Body of pancreas (tissue), 4 donors: ENCODE measurements around the gene PTGDS. TPM values are rescaled to one million over a fixed set of nuclear protein-coding genes. Genes with fewer than 3 reads are reported as not detected.

ENCODE experiments used
- ATAC-seq: fragments of 150-250 bp; one replicate; pipeline ENCODE4 v1.9.1; 2016
- DNase-seq, 4 donors: peaks; one replicate each; pipeline ENCODE4 v3.0.0-alpha.2; 2019
- H3K27ac ChIP-seq, 4 donors: fragments of 200-600 bp; sonication (generic); 1 replicate in 3 of 4; 2 replicates in 1 of 4; pipeline versions ENCODE4 v1.5.1 to v1.6.1; 2016 to 2019; ENCODE audit warnings: mild to moderate bottlenecking in 1 of 4, mixed read lengths in 1 of 4, moderate library complexity in 1 of 4
- H3K27me3 ChIP-seq, 2 donors: fragments of 200-600 bp; sonication (generic); one replicate each; pipeline ENCODE4 v1.6.0; 2016; ENCODE audit warnings: mild to moderate bottlenecking in 1 of 2
- H3K36me3 ChIP-seq, 2 donors: fragments of 200-600 bp; sonication (generic); replicated peaks in 1 of 2; 2 replicates each; pipeline ENCODE4 v1.5.1; 2016; ENCODE audit warnings: low read depth in 2 of 2; ENCODE audit not compliant: insufficient read depth in 1 of 2
- H3K4me1 ChIP-seq: fragments of 200-600 bp; sonication (generic); one replicate; pipeline ENCODE4 v1.6.0; 2016
- H3K4me3 ChIP-seq, 2 donors: fragments of 200-600 bp; sonication (generic); 1 replicate in 1 of 2; 2 replicates in 1 of 2; pipeline ENCODE4 v1.5.1; 2016 to 2019
- H3K9me3 ChIP-seq, 3 donors: fragments of 200-600 bp; sonication (generic); 1 replicate in 2 of 3; 2 replicates in 1 of 3; pipeline ENCODE4 v1.5.1; 2016
- CTCF ChIP-seq, 7 experiments: fragments of 450-650 bp in 4 of 7; fragments of 200-600 bp in 3 of 7; sonication (generic) in 3 of 7; IDR thresholded peaks; one replicate each; pipeline ENCODE4 v1.5.1; 2016 to 2019; ENCODE audit warnings: antibody characterized with exemption in 7 of 7
- POLR2A ChIP-seq, 3 donors: fragments of 450-650 bp; IDR thresholded peaks; one replicate each; pipeline ENCODE4 v1.6.1; 2016; ENCODE audit warnings: antibody characterized with exemption in 3 of 3, mild to moderate bottlenecking in 2 of 3
- WGBS, 2 donors: methylation state at CpG; one replicate each; pipeline ENCODE4 v1.1.5; 2017; 5-methylcytosine and 5-hydroxymethylcytosine counted together
- intact Hi-C: fragments of 100-400 bp; cut with DNase I; formaldehyde crosslinking; loops from one replicate; pipeline ENCODE4 v1.15.1; 2023
- total RNA-seq, 2 donors: library from RNA; depleted of rRNA; stranded (reverse); fragments of >200 nt; gene quantifications; one replicate each; pipeline ENCODE4 v1.1.0, GENCODE V29; 2016

The PTGDS gene
- total RNA-seq, 2 donors from 2014 or later = 17.8 to 48.0 TPM

DNA sequence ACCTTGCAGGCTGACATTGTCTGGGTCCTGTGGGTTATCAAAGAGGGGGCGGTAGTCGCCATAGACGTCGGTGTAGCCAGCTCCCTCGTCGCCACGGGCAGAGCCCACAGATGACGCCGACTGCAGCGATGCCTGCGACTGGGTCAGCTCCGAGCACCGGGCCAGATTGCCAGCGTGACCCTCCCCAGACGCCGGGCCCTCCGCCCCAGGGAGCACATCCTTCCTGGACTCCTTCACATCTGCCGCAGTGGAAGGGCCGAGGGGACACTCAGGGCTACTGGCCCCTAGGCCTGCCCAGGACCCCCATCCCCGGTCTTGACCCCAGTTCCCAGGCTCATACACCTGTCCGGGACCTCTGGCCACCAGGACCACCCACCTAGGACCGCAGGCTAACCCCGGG lies 36.9 kb downstream of the PTGDS start:
- DNase-seq (no peak), ATAC-seq (no peak)
- intact Hi-C loops = no loop called here
- TF ChIP-seq POLR2A (IDR thresholded peaks at IDR 0.05) = no peak
- no peak for TF ChIP-seq CTCF (IDR thresholded peaks at IDR 0.05)
- no peak overlapping the region for H3K4me3 ChIP-seq
- no peaks in the 10 kb centered on the region for H3K4me1 ChIP-seq
- H3K27ac ChIP-seq = no peak overlapping the region
- H3K36me3 ChIP-seq = peaks cover 0 to 5% of the 10 kb centered on the region in 2 donors
- 88 to 90% methylated on average over 9 to 20 of the region's 23 CpGs for WGBS, 2 donors
- H3K27me3 ChIP-seq = no peaks in the 10 kb centered on the region
- H3K9me3 ChIP-seq = no peaks in the 10 kb centered on the region

DNA sequence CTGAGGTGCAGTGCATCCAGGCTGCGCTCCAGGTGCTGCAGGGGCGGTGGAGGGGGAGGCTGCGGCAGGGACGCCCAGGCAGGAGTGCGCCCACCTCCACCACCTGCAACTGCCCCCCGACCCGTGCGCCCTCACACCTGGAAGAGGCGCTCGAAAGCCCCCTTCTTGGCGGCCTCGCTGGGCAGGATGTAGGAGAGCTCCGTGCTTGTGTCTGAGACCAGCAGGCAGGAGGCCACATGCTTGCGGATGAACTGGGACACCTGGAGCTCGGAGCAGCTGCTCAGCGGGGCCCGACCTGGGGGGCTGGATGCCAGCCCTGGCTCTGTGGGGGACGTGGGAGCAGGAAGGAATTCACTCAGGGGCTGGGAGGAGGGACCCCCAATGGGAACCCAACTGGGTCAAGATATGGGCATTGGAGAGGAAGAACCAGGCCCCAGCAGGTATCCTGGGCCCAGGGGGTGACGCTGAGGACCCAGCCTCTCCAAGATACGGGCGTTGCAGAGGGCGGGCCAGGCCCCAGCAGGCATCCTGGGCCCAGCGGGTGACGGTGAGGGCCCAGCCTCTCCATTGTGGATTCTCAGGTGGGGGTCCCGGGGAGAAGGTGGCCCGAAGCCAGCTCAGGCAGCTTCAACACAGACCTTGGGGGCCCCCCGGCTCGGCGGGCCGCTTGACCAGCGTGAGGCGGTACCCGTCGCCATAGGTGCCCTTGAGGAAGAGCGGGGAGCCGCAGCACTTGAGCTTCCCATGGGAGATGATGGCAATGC lies 37.7 kb downstream of the PTGDS start:
- no peaks in the 10 kb centered on the region for H3K4me1 ChIP-seq
- intact Hi-C loops = no loop called here
- WGBS, 2 donors = 96 to 97% methylated on average over 24 to 33 of the region's 36 CpGs
- ATAC-seq = no peak
- TF ChIP-seq POLR2A (IDR thresholded peaks at IDR 0.05) (no peak), CTCF (IDR thresholded peaks at IDR 0.05) (no peak)
- no peak overlapping the region for H3K27ac ChIP-seq
- no peaks in the 10 kb centered on the region for H3K27me3 ChIP-seq
- H3K36me3 ChIP-seq = peaks cover 0 to 5% of the 10 kb centered on the region in 2 donors
- no peak overlapping the region for H3K4me3 ChIP-seq
- H3K9me3 ChIP-seq = no peaks in the 10 kb centered on the region
- DNase-seq = no peak

DNA sequence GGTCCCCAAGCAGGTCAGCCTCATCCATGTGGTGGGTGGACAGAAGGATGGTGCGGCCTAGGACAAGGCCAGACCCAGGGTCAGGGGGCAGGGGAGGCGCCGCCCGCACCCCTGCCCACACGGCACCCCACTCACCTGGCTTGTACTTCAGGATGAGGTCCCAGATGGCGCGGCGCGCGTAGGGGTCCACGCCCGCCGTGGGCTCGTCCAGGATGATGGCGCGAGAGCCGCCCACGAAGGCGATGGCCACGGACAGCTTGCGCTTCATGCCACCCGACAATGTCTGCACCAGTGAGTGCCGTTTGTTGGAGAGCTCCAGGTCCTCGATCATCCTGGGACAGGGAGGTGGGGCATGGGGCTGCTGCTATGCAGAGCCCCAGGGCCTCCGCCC lies 38.2 kb downstream of the PTGDS start:
- 98 to 99% methylated on average over 8 to 20 of the region's 25 CpGs for WGBS, 2 donors
- DNase-seq = no peak
- Histone ChIP-seq H3K36me3 (peaks cover 0 to 5% of the 10 kb centered on the region in 2 donors), H3K4me3 (no peak overlapping the region), H3K4me1 (no peaks in the 10 kb centered on the region), H3K27me3 (no peaks in the 10 kb centered on the region), H3K27ac (no peak overlapping the region), H3K9me3 (no peaks in the 10 kb centered on the region)
- TF ChIP-seq CTCF (IDR thresholded peaks at IDR 0.05) (no peak), POLR2A (IDR thresholded peaks at IDR 0.05) (no peak)
- intact Hi-C loops = no loop called here
- no peak for ATAC-seq

GRCh38 chr9:137015976-137016375 lies 38.7 kb downstream of the PTGDS start:
- intact Hi-C loops = no loop called here
- no peak for DNase-seq

More at GRCh38 chr9:137015976-137016375, 38.7 kb downstream of the PTGDS start:
- Histone ChIP-seq H3K9me3 (no peaks in the 10 kb centered on the region), H3K4me1 (no peaks in the 10 kb centered on the region), H3K27ac (no peak overlapping the region), H3K4me3 (no peak overlapping the region), H3K36me3 (peaks cover 0 to 5% of the 10 kb centered on the region in 2 donors), H3K27me3 (no peaks in the 10 kb centered on the region)
- TF ChIP-seq CTCF (IDR thresholded peaks at IDR 0.05) (no peak), POLR2A (IDR thresholded peaks at IDR 0.05) (no peak)
- 94 to 98% methylated on average over 14 to 19 of the region's 21 CpGs for WGBS, 2 donors
- ATAC-seq = no peak
